Neural crest cell (in vitro differentiated cells): ENCODE results near the gene SPAG17. TPM values are rescaled to one million over a fixed set of nuclear protein-coding genes. Genes with fewer than 3 reads are reported as not detected.

Experiments
- DNase-seq: peaks from one replicate; pipeline ENCODE4 v3.0.0; 2021; ENCODE audit warnings: low read depth, mixed read lengths, low spot score
- H3K27ac Mint-ChIP-seq: one replicate; pipeline ENCODE4 v1.8.0; 2021; ENCODE audit warnings: mild to moderate bottlenecking, mixed read lengths; ENCODE audit not compliant: unreplicated experiment
- H3K27me3 Mint-ChIP-seq: 2 replicates; pipeline ENCODE4 v1.8.0; 2021; ENCODE audit warnings: low read depth, mild to moderate bottlenecking, mixed read lengths
- H3K36me3 Mint-ChIP-seq: 2 replicates; pipeline ENCODE4 v1.8.0; 2021; ENCODE audit warnings: low read depth, mild to moderate bottlenecking, mixed read lengths
- H3K4me1 Mint-ChIP-seq: 2 replicates; pipeline ENCODE4 v1.8.0; 2021; ENCODE audit warnings: mixed read lengths
- H3K4me3 Mint-ChIP-seq: one replicate; pipeline ENCODE4 v1.8.0; 2021; ENCODE audit warnings: mild to moderate bottlenecking, mixed read lengths
- H3K9me3 Mint-ChIP-seq: 2 replicates; pipeline ENCODE4 v1.8.0; 2021; ENCODE audit warnings: mixed read lengths
- total RNA-seq: library from RNA; stranded (reverse); gene quantifications from 2 replicates; pipeline ENCODE4 v1.2.1, GENCODE V29; 2021
- TF ChIP-seq, protein P1 (sequence below): fragments of 200-600 bp; sonication (generic); conservative IDR thresholded peaks from 2 replicates; pipeline ENCODE4 v1.5.0; 2021; ENCODE audit warnings: antibody characterized with exemption, mild to moderate bottlenecking

The SPAG17 gene
- total RNA-seq, 1 donor from 2014 or later: 1.5 TPM

DNA sequence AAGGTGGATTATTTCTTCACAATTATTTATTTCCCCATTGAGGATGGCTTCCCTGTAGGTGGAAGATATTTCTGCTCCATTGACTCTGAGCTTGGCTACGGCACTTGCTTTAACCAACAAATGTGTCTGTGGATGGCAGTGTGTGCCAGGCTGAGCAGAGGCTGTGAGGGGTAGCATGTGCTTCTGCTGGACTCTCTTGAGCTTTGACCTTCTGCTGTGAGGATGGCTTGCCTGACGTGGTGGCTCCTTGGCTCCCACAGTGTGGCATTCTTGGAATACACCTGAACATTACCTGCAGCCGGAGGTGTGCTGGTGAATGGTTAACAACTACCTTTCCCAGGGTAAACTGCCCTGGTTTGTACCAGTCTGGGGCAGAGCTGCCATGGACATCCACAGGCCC is 208.6 kb downstream of the SPAG17 start:
- Mint-ChIP-seq H3K4me3 (no peak overlapping the region), H3K9me3 (no peaks in the 10 kb centered on the region), H3K4me1 (no peaks in the 10 kb centered on the region), H3K36me3 (no peaks in the 10 kb centered on the region), H3K27ac (no peak overlapping the region), H3K27me3 (no peaks in the 10 kb centered on the region)
- no peak for DNase-seq
- TF ChIP-seq, protein P1, sequence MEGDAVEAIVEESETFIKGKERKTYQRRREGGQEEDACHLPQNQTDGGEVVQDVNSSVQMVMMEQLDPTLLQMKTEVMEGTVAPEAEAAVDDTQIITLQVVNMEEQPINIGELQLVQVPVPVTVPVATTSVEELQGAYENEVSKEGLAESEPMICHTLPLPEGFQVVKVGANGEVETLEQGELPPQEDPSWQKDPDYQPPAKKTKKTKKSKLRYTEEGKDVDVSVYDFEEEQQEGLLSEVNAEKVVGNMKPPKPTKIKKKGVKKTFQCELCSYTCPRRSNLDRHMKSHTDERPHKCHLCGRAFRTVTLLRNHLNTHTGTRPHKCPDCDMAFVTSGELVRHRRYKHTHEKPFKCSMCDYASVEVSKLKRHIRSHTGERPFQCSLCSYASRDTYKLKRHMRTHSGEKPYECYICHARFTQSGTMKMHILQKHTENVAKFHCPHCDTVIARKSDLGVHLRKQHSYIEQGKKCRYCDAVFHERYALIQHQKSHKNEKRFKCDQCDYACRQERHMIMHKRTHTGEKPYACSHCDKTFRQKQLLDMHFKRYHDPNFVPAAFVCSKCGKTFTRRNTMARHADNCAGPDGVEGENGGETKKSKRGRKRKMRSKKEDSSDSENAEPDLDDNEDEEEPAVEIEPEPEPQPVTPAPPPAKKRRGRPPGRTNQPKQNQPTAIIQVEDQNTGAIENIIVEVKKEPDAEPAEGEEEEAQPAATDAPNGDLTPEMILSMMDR: no peak

DNA sequence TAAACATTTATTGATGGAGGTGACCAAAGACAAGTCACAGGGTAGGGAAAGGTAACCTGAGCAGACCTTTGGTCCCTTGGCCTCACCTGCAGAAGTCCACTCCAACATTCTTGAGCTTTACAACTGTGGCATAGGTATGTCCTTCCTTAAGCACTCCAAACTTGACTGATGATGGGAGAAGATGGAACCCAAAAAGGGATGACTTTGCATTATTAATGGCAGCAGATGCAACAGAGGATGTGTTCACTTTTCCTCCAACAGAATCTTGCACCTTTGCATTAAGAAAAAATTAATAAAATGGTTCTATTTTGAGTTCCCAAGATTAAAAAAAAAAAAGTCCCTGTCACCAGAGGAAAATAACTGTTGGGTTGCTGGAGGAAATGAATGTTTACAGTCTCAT is 213.3 kb downstream of the SPAG17 start:
- Mint-ChIP-seq H3K27ac (no peak overlapping the region), H3K9me3 (no peaks in the 10 kb centered on the region), H3K4me1 (peaks cover 16% of the 10 kb centered on the region), H3K27me3 (no peaks in the 10 kb centered on the region), H3K36me3 (no peaks in the 10 kb centered on the region), H3K4me3 (no peak overlapping the region)
- no peak for DNase-seq
- TF ChIP-seq, protein P1: no peak

DNA sequence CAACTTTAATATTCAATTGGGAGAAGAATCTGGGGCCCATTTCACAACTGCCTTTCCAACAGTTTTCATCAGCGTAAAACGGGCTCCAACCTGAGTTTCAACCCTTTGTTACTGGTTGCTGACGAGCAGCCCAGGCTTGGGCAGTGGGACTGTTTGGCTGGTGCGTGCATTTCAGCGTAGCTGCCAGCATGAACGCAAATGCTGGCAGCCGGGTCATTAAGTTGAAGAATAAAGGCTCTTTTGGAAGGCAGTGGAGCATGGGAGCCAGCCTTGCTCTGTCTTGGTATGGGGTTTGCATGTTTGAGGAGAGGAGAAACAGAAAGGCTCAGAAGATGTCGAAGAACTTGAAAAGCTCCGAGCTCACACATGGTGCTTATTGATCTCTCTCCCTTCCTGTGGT is 214.8 kb downstream of the SPAG17 start:
- no peak overlapping the region for H3K27ac Mint-ChIP-seq
- no peak overlapping the region for H3K4me3 Mint-ChIP-seq
- TF ChIP-seq, protein P1: no peak
- peaks cover 16% of the 10 kb centered on the region for H3K4me1 Mint-ChIP-seq
- H3K36me3 Mint-ChIP-seq: peaks cover 2% of the 10 kb centered on the region
- DNase-seq: no peak
- no peaks in the 10 kb centered on the region for H3K9me3 Mint-ChIP-seq
- H3K27me3 Mint-ChIP-seq: no peaks in the 10 kb centered on the region

DNA sequence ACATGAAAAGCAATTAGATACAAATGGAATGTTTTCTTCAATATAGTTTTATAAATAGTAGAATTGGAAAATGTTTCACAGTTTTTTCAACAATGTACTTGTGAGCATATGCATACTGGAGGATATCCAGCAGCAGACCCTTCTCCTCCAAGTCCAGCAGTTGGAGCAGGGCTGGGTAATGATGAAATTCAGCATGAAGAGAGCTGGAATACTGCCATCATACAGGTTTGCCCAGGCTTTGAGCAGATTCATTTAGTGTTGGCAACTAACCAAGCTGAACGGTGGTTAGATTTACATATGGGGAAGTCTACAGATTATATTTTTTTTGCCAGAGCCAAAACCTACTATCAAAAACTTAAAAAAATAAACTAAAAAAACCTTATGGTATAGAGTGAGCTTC is 217.1 kb downstream of the SPAG17 start:
- TF ChIP-seq, protein P1: no peak
- Mint-ChIP-seq H3K27me3 (no peaks in the 10 kb centered on the region), H3K4me3 (no peak overlapping the region), H3K36me3 (peaks cover 2% of the 10 kb centered on the region), H3K27ac (no peak overlapping the region), H3K9me3 (no peaks in the 10 kb centered on the region), H3K4me1 (peaks cover 16% of the 10 kb centered on the region)
- no peak for DNase-seq

DNA sequence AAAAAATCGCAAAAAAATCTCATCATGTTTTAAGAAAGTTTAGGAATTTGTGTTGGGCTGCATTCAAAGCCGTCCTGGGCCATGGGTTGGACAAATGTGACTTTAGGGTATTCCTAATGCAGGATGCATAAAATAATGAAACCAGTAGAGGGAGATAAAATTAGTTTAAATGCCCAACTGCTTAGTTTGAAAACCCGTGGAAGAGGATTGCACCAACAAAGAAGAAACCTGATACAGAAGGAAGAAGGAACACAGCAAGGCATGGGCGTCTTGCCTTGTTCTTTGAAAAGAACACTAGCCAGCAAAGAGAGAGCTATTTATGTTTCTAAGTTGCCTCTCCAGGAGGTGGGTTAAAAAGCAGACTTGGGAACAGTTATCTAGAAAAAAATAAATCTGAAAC is 217.6 kb downstream of the SPAG17 start:
- TF ChIP-seq, protein P1: peak; percentile 40
- H3K27ac Mint-ChIP-seq: no peak overlapping the region
- H3K27me3 Mint-ChIP-seq: no peaks in the 10 kb centered on the region
- no peak for DNase-seq
- H3K36me3 Mint-ChIP-seq: peaks cover 2% of the 10 kb centered on the region
- peaks cover 16% of the 10 kb centered on the region for H3K4me1 Mint-ChIP-seq
- no peak overlapping the region for H3K4me3 Mint-ChIP-seq
- H3K9me3 Mint-ChIP-seq: no peaks in the 10 kb centered on the region
